HG03442 (cell line): ENCODE results near the gene DYNC1I2.

ENCODE experiments used
- ATAC-seq: cut with Tn5 transposase; IDR thresholded peaks from one replicate; pipeline ENCODE4 v1.9.1; 2021; ENCODE audit warnings: mild to moderate bottlenecking, moderate library complexity; ENCODE audit not compliant: unreplicated experiment

Gene DYNC1I2

GRCh38 chr2:171687287-171688128, at the start of gene DYNC1I2:
TSS of gene DYNC1I2 (plus strand) at chr2:171687469. CDS start at chr2:171690156, 2,687 bp downstream.
- peak; percentile 83 for ATAC-seq

DNA sequence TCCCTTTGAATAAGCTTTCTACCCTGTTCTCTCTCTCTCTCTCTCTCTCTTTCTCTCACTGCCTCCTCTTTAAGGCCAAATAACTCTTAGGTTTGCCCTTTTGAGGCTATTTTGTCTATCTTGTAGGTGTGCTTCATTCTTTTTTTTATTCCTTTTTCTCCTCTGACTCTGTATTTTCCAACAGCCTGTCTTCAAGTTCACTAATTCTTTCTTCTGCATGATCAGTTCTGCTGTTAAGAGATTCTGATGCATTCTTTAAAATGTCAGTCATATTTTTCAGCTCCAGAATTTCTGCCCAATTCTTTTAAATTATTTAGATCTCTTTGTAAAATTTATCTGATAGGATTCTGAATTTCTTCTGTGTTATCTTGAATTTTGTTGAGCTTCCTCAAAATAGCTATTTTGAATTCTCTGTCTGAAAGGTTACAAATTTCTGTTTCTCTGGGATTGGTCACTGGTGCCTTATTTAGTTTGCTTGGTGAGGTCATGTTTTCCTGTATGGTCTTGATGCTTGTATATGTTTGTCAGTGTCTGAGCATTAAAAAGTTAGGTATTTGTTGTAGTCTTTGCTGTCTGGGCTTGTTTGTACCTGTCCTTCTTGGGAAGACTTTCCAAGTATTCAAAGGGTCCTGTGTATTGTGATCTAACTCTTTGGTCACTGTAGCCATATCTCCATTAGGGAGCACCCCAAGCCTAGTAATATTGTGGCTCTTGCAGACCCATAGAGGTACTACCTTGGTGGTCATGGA, 35.4 kb upstream of the DYNC1I2 start:
- ATAC-seq, result peak; percentile 12

DNA sequence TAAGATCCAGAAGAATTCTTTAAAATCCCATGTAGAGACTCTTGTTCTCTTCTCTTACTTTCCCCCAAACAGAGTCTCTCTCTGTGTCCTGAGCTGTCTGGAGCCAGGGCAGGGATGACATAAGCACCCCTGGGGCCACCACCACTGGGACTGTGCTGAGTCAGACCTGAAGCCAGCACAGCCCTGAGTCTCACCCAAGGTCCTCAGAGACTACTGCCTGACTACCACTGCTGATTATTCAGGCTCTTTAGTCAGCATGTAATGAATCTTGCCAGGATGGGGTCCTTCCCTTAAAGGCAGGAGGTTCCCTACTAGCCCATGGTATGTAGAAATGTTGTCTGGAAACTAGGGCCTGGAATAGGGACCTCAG, 34.9 kb upstream of the DYNC1I2 start:
- peak; percentile 90 for ATAC-seq

DNA sequence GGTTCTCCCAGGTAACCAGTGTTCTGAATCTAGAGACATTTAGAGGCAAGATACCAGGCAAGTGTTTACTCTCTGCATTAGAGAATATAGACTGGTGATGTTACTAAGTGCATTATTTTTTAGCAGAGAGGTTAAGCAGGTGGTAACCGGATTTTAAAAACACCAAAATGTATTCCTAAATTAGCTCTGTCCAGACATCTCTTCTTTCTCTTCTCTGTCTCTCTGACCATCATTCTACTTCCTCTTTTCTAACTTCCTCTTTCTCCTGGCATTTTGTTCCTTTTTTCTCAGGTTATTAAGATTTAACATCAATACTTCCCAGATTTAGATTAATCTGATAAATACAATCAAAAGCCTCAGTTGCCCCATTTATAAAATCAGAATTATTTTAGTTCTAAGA, 31.7 kb upstream of the DYNC1I2 start:
- no peak for ATAC-seq

GRCh38 chr2:171667041-171667440, 20.2 kb upstream of the DYNC1I2 start:
- no peak for ATAC-seq

DNA sequence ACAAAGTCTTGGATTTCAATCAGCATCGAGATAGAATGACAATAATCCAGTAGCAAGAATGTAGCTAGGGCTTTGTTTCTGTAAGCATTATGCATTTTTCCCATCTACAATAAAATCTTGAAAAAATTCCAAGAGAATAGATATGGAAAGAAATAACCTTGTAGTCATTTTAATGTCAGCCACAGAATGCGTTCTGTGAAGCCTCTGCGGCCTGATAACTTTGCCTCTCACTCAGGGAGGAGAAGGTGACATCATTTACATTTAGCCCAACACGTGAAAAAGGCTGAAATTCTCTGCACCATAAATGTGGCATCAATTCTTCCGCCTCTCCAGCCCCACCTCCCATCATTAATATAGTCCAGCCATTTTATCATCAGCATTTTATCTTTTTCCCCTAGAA, 19.1 kb upstream of the DYNC1I2 start:
- ATAC-seq, result no peak

DNA sequence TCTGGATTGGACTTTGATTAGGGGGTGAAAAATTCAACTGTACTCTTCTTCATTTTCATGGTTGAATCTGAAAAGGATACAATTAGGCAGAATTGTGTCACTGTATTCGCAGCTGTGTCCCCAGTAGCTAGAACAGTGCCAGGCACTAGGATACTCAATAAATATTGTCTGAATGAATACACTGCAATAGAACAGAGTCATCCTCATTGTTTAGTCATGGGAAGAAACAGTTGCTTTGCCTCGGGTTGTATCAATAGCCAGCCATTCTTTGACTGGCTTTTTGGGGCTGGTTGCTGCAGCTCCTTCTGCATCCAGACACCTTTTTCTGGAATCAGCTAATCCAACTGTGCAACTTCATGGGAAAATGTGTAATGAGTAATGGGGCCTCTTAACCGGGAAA, 18.1 kb upstream of the DYNC1I2 start:
- no peak for ATAC-seq

- ATAC-seq, result no peak
Observed at GRCh38 chr2:171670655-171671054, 16.6 kb upstream of the DYNC1I2 start.

GRCh38 chr2:171671867-171672266, 15.4 kb upstream of the DYNC1I2 start:
- no peak for ATAC-seq

DNA sequence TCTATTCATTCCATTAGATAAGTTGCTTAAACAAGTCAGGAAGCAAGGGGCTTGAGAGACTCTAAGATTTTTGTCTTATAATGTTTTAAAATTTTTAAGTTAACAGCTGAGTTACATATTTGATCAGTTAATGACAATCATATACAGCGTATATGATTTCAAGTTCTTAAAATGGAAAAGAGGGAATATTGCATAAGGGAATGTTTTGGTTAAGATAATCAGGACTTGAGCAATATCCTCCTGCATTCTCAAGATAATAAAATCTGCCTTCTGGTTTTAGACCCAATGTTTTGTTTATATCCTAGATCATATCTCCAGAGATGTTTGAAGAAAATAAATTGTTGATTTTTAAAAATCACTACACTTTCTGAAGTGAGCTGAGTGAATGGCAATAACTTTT, 13.4 kb upstream of the DYNC1I2 start:
- no peak for ATAC-seq

- no peak for ATAC-seq
Observed at GRCh38 chr2:171675810-171676345, 11.4 kb upstream of the DYNC1I2 start.

DNA sequence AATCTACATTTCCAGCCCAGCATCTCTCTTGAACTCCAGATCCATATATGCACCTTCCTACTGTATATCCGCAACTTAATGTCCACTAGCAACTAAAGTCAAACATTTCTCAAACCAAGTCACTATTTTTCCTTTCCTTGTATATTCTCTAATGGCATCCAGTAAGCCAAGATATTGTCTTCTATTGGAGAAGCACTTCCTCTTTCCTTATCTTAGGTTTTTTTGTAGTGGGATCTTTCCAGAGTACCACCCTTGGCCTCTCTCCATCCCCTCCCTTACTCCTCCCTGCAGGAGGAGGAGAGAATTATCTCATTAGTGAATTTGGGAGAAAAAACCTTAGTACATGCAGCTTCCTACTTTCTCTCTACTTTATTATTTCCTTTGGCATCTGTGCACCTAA, 8.7 kb upstream of the DYNC1I2 start:
- ATAC-seq, result no peak

DNA sequence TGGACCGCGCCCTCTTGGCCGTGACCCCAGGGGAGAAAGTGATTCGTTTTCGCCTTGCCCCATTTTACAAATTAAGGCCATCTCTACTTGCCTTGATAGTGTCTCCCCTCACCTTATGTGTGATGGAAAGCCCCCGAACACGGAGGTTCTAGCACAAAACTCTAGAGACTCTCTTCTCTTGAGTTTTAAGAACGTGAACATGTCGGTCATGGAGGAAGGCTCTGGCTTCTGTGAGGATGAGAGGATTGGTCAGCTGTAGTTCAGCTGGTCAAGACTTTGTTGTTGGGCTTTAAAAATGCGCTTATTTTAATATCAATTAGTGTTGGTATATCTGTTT, 828 bp downstream of the DYNC1I2 start:
- ATAC-seq, result peak; percentile 21

GRCh38 chr2:171692331-171692730, 5.1 kb downstream of the DYNC1I2 start:
- no peak for ATAC-seq

DNA sequence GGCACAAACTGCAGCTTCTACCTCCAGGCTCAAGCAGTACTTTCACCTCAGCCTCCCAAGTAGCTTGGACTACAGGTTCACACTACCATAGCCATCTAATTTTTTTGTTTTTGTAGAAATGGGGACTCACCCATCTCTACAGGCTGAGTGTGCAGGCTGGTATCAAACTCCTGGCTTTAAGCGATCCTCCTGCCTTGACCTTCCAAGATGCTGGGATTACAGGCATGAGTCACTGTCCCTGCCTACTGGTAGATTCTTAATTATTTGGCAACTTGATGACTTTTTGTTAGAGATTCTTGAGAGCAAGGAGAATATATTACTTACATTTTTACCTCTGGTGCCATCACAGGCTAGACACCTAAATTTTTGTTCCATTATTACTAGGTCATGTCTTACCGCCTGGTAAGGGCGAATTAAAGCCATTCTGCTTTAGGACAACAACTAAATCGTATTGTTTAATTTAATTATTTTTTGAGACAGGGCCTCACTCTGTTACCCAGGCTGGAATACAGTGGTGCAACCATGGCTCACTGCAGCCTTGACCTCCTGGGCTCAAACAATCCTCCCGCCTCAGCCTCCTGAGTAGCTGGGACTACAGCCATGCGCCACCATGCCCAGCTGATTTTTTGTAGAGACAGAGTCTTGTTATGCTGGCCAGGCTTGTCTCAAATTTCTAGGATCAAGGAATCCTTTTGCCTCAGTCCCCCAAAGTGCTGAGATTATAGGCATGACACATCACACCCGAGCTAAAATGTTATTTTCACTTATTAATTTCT, 15.7 kb downstream of the DYNC1I2 start:
- no peak for ATAC-seq

GRCh38 chr2:171703574-171704347, 16.5 kb downstream of the DYNC1I2 start:
- no peak for ATAC-seq

- ATAC-seq, result no peak
Observed at GRCh38 chr2:171706152-171706803, 19.0 kb downstream of the DYNC1I2 start.

DNA sequence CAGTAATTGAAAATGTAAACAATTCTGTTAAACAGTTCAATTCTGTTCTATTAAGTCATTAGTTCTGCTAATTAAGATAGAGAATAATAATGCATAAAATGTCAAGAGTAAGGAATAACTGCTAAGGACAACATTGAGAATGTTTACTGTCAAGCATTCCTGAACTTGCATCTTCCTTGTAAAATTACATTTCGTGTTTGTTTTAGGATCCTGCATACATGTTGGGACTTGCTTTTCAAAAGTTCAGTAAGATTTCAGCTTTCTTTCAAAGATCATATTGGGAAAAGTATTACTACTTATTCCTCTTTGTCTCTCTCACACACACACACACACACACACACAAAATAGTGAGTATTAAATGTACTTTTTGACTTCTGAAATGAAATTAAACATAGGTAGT, 20.5 kb downstream of the DYNC1I2 start:
- no peak for ATAC-seq

DNA sequence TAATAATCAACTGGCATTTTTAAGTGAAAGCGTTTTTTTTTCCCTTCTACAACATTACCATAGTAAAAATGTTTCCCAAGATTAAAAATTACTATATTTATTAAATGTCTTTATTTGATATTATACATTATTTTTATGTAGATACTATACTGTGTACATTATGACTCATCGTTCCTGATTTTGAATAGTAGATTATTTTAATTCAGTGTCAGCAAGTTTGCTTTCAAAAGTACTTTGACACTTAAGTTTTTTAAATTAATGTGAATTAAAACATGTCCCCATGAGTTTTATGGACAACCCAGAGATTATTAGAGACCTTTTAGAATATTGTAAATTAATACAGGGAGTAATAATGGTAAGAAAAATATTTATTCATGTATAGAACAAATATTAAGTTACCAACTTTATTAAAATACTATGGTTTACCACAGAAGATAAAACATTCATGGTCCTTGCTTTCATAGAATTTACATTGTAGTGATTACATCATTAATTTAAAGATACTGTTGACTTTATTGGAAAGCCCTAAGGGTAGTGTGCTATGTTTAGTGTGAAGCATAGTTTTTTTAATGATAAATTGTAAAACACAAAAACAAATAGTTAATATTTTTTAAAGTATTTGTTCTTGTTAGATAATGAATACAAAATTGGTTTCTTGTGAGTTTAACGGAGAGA, 21.9 kb downstream of the DYNC1I2 start:
- no peak for ATAC-seq

GRCh38 chr2:171711351-171711750, 24.1 kb downstream of the DYNC1I2 start:
- no peak for ATAC-seq
